Ramos (cell line): ENCODE data around the gene PKNOX1.
"Not testable (repeated sequence)": the region's sequence is repeated elsewhere in the genome, so short reads cannot be mapped to it uniquely, and the experiment has no call there.

ENCODE experiments used
- in situ Hi-C: fragments of 300-500 bp; cut with MboI; formaldehyde crosslinking; loops from one replicate; pipeline ENCODE4 v1.14.3; 2022; ENCODE audit warnings: low sequenced_read_pairs; ENCODE audit not compliant: unreplicated experiment

Gene PKNOX1

DNA sequence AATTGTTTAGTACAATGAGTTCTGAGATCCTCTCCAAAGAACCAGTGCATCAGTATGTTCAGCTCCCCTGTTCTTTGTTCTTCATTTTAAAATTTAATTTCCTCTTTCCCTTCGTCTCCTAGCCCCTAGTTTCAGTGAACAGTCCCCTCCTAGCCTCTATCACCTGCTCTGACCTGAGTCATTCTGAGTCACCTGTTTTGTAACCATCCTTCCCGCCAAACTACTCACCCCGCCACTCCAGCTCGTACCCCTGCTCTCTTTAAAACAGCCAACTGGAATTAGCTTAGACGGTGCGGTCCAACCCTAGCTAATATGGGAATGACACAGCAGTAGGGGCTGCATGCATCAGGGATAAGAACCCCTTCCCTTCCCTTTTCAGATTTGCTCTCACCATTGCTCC lies 32.1 kb upstream of the PKNOX1 start:
- in situ Hi-C loops: loop anchor here (25.0 kb wide), 1 partner anchor 95 kb away; no protein-coding TSS in a partner anchor

GRCh38 chr21:42949094-42949755 lies 25.1 kb upstream of the PKNOX1 start:
- in situ Hi-C loops: loop anchor here (25.0 kb wide), 1 partner anchor 88 kb away; no protein-coding TSS in a partner anchor

- in situ Hi-C loops: not testable (repeated sequence)
Observed at GRCh38 chr21:42951193-42951592, 23.2 kb upstream of the PKNOX1 start.

- in situ Hi-C loops: no loop called here
Observed at GRCh38 chr21:42956824-42957630, 17.3 kb upstream of the PKNOX1 start.

DNA sequence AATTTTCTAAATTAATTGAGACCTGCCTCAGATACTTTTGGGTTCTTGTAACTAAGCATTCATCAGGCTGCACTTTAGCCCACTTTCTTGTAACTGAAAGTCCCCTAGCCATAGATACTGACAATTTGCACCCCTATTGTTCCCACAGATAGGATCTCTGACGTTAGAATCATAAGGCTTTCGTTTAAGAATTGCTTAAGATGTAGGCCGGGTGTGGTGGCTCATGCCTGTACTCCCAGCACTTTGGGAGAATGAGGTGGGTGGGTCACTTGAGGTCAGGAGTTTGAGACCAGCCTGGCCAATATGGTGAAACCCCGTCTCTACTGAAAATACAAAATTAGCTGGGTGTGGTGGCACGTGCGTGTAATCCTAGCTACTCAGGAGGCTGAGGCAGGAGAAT lies 16.2 kb upstream of the PKNOX1 start:
- in situ Hi-C loops: not testable (repeated sequence)

GRCh38 chr21:42959728-42960127 lies 14.6 kb upstream of the PKNOX1 start:
- in situ Hi-C loops: no loop called here

GRCh38 chr21:42962380-42963007 lies 11.9 kb upstream of the PKNOX1 start:
- in situ Hi-C loops: no loop called here

DNA sequence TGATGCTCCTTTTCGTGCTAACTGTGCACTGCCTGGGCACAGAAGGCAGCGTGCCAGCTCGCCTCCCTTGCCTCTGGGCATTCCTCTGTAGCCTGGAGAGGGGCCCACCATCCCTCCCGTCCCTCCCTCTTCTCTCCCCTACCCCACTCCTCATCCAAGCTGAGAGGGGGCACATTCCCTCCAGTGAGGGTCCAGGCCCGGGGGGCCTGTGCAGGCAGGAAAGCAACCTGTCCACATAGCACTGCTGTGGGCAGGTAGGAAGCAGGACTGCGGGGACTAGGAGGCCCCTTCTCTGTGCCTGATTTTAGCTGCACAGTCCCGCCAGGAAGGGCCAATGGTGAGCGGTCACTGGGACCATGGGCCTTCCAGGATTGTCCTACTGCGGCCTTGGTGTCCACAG lies 10.3 kb upstream of the PKNOX1 start:
- in situ Hi-C loops: no loop called here

- in situ Hi-C loops: loop anchor here (5.0 kb wide), 1 partner anchor 32 kb away; no protein-coding TSS in a partner anchor
Observed at GRCh38 chr21:42964546-42965210, 9.7 kb upstream of the PKNOX1 start.

DNA sequence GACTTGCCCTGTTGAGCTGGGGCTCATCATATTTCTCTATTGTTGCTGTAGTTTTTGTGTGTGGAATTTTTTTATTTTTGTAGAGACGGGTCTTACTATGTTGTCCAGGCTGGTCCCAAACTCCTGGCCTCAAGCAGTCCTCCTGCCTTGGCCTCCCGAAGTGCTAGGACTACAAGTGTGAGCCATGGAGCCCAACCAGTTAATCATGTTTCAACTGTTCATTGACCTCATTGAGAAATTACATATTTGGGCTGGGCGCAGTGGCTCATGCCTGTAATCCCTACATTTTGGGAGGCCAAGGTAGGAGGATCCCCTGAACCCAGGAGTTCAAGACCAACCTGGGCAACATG lies 9.2 kb upstream of the PKNOX1 start:
- in situ Hi-C loops: loop anchor here (5.0 kb wide), 1 partner anchor 33 kb away; no protein-coding TSS in a partner anchor

DNA sequence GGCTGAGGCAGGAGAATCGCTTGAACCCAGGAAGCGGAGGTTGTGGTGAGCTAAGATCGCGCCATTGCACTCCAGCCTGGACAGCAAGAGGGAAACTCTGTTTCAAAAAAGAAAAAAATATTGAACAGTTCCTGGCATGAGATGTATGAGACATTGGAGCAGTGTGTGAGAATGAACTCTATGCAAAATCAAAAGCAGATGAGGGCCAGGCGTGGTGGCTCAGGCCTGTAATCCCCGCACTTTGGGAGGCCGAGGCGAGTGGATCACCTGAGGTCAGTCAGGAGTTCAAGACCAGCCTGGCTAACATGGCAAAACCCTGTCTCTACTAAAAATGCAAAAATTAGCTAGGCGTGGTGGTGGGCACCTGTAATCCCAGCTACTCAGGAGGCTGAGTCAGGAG lies 6.7 kb upstream of the PKNOX1 start:
- in situ Hi-C loops: loop anchor here (5.0 kb wide), 1 partner anchor 35 kb away; no protein-coding TSS in a partner anchor

- in situ Hi-C loops: loop anchor here (5.0 kb wide), 1 partner anchor 37 kb away; no protein-coding TSS in a partner anchor
Observed at GRCh38 chr21:42969193-42969600, 5.2 kb upstream of the PKNOX1 start.

DNA sequence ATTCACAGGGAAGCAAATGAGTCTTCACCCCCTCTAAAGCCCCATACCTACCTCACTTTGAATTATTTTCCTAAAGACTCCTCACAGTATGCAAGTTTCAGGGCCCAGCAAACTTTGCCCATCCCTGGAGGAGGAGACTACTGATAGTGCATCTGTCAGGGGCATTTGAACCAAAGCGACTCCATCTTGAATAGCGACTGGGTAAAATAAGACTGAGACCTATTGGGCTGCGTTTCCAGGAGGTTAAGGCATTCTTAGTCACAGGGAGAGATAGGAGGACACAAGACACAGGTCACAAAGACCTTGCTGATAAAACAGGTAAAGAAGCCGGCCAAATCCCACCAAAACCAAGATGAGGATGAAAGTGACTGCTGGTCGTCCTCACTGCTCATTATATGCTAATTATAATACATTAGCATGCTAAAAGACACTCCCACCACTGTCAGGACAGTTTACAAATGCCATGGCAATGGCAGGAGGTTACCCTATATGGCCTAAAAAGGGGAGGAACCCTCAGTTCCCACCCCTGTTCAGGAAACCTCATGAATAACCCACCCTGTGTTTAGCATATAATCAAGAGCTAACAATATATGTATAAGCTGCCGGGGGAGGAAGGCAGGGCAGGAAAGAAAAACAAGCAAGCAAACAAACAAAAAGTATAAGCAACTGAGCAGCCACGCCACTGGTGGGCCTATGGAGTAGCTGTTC lies 3.3 kb upstream of the PKNOX1 start:
- in situ Hi-C loops: no loop called here

- in situ Hi-C loops: no loop called here
Observed at GRCh38 chr21:42971897-42972275, 2.5 kb upstream of the PKNOX1 start.

- in situ Hi-C loops: no loop called here
Observed at GRCh38 chr21:42973309-42973990, 912 bp upstream of the PKNOX1 start.

DNA sequence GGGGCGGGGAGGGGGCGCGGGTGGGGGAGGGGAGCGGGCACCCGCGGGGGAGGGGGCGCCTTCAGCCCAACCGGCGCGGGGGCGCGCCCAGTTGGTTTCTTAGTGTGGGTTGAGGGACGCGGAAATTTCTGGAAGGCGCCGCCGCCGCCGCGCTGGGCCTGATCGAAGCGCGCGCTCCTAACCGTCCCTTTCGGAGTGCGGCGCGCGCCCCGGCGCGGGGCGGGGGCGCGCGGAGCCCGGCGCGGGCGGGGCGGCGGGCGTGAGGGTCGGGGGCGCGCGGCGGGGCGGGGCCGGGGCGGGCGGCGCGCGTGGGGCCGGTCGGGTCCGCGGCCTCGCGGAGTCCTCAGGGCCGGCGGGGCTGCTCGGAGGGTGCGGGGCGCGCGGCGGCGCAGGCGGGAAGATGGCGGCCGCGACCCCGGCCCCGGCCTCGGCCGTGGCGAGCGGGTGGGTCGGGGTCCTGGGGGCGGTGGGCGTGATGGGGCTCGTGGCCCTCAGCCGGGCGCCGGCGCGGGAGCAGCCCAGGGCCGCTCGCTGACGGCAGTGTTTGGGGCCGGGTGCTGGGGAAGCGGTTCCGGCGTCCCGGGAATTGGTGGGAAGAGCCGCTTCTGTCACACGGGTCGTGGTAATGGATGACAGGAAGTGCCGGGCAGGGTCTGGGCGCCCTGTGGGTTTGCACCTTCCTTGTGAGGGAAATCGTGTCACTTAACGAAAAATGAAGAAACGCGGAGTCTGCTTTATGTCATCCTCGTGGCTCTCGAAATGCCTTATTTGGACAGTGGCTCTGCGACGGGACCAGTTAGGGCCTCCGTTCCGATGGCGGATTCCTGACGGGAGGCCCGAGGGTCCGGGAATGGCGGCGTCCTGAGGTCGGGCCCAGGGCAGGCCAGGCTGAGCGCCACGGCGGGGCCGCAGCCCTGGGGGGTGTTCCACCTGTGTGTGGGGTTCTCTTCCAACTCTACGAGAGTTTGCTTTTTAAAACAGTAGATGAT lies 764 bp downstream of the PKNOX1 start:
- in situ Hi-C loops: loop anchor here (25.0 kb wide), 1 partner anchor 1362 kb away; the partner anchor contains the start of gene CFAP410

DNA sequence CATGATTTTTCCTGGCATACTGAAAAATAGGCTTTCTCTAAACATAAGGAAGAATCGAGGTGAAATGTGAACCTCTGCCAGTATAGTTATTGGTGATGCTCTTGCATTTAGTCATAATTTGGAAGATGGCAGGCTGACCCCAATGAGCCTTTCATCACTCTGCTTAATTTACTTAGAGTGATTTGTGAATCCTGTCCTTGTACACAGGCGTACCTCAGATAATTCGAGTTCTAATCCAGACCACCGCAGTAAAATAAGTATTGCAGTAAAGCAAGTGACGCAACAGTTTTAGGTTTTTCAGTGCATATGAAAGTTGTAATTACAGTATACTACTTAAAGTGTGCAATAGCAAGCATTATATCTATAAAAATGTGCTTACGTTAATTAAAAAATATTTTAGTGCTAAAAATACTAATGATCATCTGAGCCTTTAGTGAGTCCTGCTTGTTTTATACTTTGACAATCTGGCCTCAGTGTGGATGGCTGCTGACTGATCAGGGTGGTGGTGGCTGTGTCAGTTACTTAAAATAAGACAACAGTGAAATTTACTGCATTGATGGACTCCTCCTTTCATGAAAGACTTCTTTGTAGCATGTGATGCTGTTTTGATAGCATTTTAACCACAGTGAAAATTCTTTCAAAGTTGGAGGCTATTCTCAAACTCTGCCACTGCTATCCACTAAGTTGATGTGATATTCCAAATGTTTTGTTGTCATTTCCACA lies 1.7 kb downstream of the PKNOX1 start:
- in situ Hi-C loops: loop anchor here (25.0 kb wide), 1 partner anchor 1361 kb away; the partner anchor contains the start of gene CFAP410
